SK-N-SH (cell line): ENCODE data around the gene THSD4. TPM values are rescaled to one million over a fixed set of nuclear protein-coding genes. Genes with fewer than 3 reads are reported as not detected.

ENCODE experiments used
- CTCF ChIA-PET: fragments of 300-600, 350-600 bp; formaldehyde crosslinking; extraction: SDS; loops from one replicate; lab custom pipeline; 2021; lab: Yijun Ruan, JAX
- POLR2A ChIA-PET: fragments of 350-600 bp; sonication (Branson Sonifier 250); formaldehyde crosslinking; extraction: SDS; loops from one replicate; lab custom pipeline; 2020; ENCODE audit warnings: antibody characterized with exemption, inconsistent platforms; lab: Yijun Ruan, JAX
- DNase-seq: peaks from one replicate; pipeline ENCODE4 v3.0.0; 2012
- H2AFZ ChIP-seq: fragments of 200-600 bp; sonication (generic); 2 replicates; pipeline ENCODE4 v1.8.1; 2016; ENCODE audit warnings: antibody characterized with exemption, mild to moderate bottlenecking, low read depth
- H3F3A ChIP-seq: fragments of 200-600 bp; sonication (generic); replicated peaks from 2 replicates; pipeline ENCODE3; 2016; ENCODE audit warnings: antibody characterized with exemption, mild to moderate bottlenecking; ENCODE audit not compliant: insufficient read depth
- H3K27ac ChIP-seq, 2 experiments: fragments of 200-500 bp in 1 of 2; fragments of 200-600 bp in 1 of 2; sonication (Bioruptor generic) in 1 of 2; sonication (generic), shearing (Covaris generic) in 1 of 2; 2 replicates each; pipeline versions ENCODE4 v1.5.1 to v1.6.1; 2014 to 2016; ENCODE audit warnings: low read depth in 2 of 2, inconsistent platforms in 1 of 2, low read length in 1 of 2, mild to moderate bottlenecking in 1 of 2, mixed read lengths in 1 of 2
- H3K27me3 ChIP-seq: fragments of 200-600 bp; sonication (generic), shearing (Covaris generic); 2 replicates; pipeline ENCODE4 v1.6.1; 2016; ENCODE audit warnings: mixed run types; ENCODE audit not compliant: insufficient read depth
- H3K36me3 ChIP-seq, 2 experiments: fragments of 200-500 bp in 1 of 2; fragments of 200-600 bp in 1 of 2; sonication (Bioruptor generic) in 1 of 2; sonication (generic) in 1 of 2; replicated peaks in 1 of 2; 2 replicates each; pipeline versions ENCODE3 to v1.5.1; 2014 to 2016; ENCODE audit warnings: low read length in 1 of 2, mild to moderate bottlenecking in 1 of 2; ENCODE audit not compliant: insufficient read depth in 2 of 2, control insufficient read depth in 1 of 2
- H3K4me1 ChIP-seq, 2 experiments: fragments of 200-500 bp in 1 of 2; fragments of 200-600 bp in 1 of 2; sonication (Bioruptor generic) in 1 of 2; sonication (generic), shearing (Covaris generic) in 1 of 2; 2 replicates each; pipeline versions ENCODE4 v1.5.1 to v1.6.1; 2014 to 2016; ENCODE audit warnings: low read depth in 1 of 2, low read length in 1 of 2, mixed run types in 1 of 2; ENCODE audit not compliant: insufficient read depth in 2 of 2, control insufficient read depth in 1 of 2
- H3K4me2 ChIP-seq: fragments of 200-600 bp; sonication (generic), shearing (Covaris generic); 2 replicates; pipeline ENCODE4 v1.6.1; 2017; ENCODE audit warnings: mixed run types
- H3K4me3 ChIP-seq, 2 experiments: fragments of 200-500 bp in 1 of 2; fragments of 200-600 bp in 1 of 2; sonication (Bioruptor generic) in 1 of 2; sonication (generic), shearing (Covaris generic) in 1 of 2; 2 replicates each; pipeline versions ENCODE4 v1.5.1 to v1.8.1; 2014 to 2016; ENCODE audit warnings: low read depth in 2 of 2, inconsistent platforms in 1 of 2, low read length in 1 of 2, mild to moderate bottlenecking in 1 of 2, mixed read lengths in 1 of 2, moderate library complexity in 1 of 2
- H3K79me2 ChIP-seq: fragments of 200-600 bp; sonication (generic); 2 replicates; pipeline ENCODE4 v1.8.1; 2017; ENCODE audit warnings: mild to moderate bottlenecking; ENCODE audit not compliant: insufficient read depth
- H3K9ac ChIP-seq: fragments of 200-600 bp; sonication (generic); 2 replicates; pipeline ENCODE4 v1.6.1; 2017; ENCODE audit warnings: mixed run types
- H3K9me2 ChIP-seq: fragments of 200-600 bp; sonication (generic); 2 replicates; pipeline ENCODE4 v1.6.1; 2017; ENCODE audit warnings: mixed run types
- H3K9me3 ChIP-seq: fragments of 200-600 bp; sonication (generic); 2 replicates; pipeline ENCODE4 v1.6.1; 2017; ENCODE audit warnings: mixed run types, mild to moderate bottlenecking, moderate library complexity
- H4K20me1 ChIP-seq: fragments of 200-600 bp; sonication (generic); 2 replicates; pipeline ENCODE4 v1.6.1; 2017; ENCODE audit warnings: mild to moderate bottlenecking, mixed run types; ENCODE audit not compliant: insufficient read depth
- EZH2phosphoT487 ChIP-seq: fragments of 200-600 bp; sonication (generic); IDR thresholded peaks from 2 replicates; pipeline ENCODE4 v1.6.1; 2017; ENCODE audit warnings: low read depth, mixed run types, mild to moderate bottlenecking, antibody characterized with exemption, moderate library complexity, borderline replicate concordance
- FOSL2 ChIP-seq: IDR thresholded peaks from 2 replicates; pipeline ENCODE4 v1.4.0; 2012; ENCODE audit warnings: low read depth, mild to moderate bottlenecking, moderate library complexity, borderline replicate concordance
- FOXJ3 ChIP-seq: sonication (generic); formaldehyde crosslinking; IDR thresholded peaks from 2 replicates; pipeline ENCODE4 v1.5.1; 2020; ENCODE audit warnings: mild to moderate bottlenecking, missing genetic modification reagents
- FOXM1 ChIP-seq: IDR thresholded peaks from 2 replicates; pipeline ENCODE4 v1.4.0; 2012; ENCODE audit warnings: low read depth, mild to moderate bottlenecking
- GATA2 ChIP-seq: sonication (generic); formaldehyde crosslinking; IDR thresholded peaks from 2 replicates; pipeline ENCODE4 v1.5.0; 2020; ENCODE audit warnings: mild to moderate bottlenecking, missing genetic modification reagents
- IRF3 ChIP-seq: fragments of 150-350 bp; IDR thresholded peaks from 2 replicates; pipeline ENCODE4 v1.6.1; 2016; ENCODE audit warnings: mild to moderate bottlenecking, low read depth, low read length
- JUND ChIP-seq: IDR thresholded peaks from 2 replicates; pipeline ENCODE4 v1.4.0; 2012
- NRF1 ChIP-seq: IDR thresholded peaks from 2 replicates; pipeline ENCODE4 v1.6.1; 2012; ENCODE audit warnings: low read depth, mild to moderate bottlenecking, low read length
- PBX3 ChIP-seq: IDR thresholded peaks from 2 replicates; pipeline ENCODE4; 2012
- POLR2AphosphoS5 ChIP-seq: IDR thresholded peaks from 2 replicates; pipeline ENCODE4 v1.6.1; 2012; ENCODE audit warnings: low read depth, low read length
- RAD21 ChIP-seq: IDR thresholded peaks from 2 replicates; pipeline ENCODE4 v1.6.1; 2012; ENCODE audit warnings: mild to moderate bottlenecking, low read length
- RCOR1 ChIP-seq: fragments of 150-350 bp; IDR thresholded peaks from 2 replicates; pipeline ENCODE4 v1.6.1; 2017; ENCODE audit warnings: antibody characterized with exemption, low read length
- RFX5 ChIP-seq: IDR thresholded peaks from 2 replicates; pipeline ENCODE4 v1.6.1; 2012; ENCODE audit warnings: mild to moderate bottlenecking, improper control_type of control experiment, low read length
- SIN3A ChIP-seq: IDR thresholded peaks from 2 replicates; pipeline ENCODE4 v1.6.1; 2012; ENCODE audit warnings: low read depth, mild to moderate bottlenecking, low read length, moderate library complexity, borderline replicate concordance
- TEAD4 ChIP-seq: IDR thresholded peaks from 2 replicates; pipeline ENCODE4 v1.4.0; 2012; ENCODE audit warnings: mild to moderate bottlenecking, borderline replicate concordance; ENCODE audit not compliant: insufficient read depth
- USF1 ChIP-seq: IDR thresholded peaks from 2 replicates; pipeline ENCODE4 v1.4.0; 2012; ENCODE audit warnings: low read depth, borderline replicate concordance
- USF2 ChIP-seq: fragments of 150-350 bp; IDR thresholded peaks from 2 replicates; pipeline ENCODE4 v1.6.1; 2017; ENCODE audit warnings: antibody characterized with exemption, low read length, low read depth, borderline replicate concordance
- YY1 ChIP-seq: IDR thresholded peaks from 2 replicates; pipeline ENCODE4 v1.4.0; 2012; ENCODE audit warnings: low read depth, mild to moderate bottlenecking
- ZBTB33 ChIP-seq: IDR thresholded peaks from 2 replicates; pipeline ENCODE4 v1.4.0; 2012; ENCODE audit warnings: low read depth, borderline replicate concordance
- WGBS: methylation state at CpG from one replicate; pipeline ENCODE4 v1.1.6; 2017; ENCODE audit warnings: low lambda C conversion rate; 5-methylcytosine and 5-hydroxymethylcytosine counted together
- polyA plus RNA-seq, 3 experiments: library from polyadenylated mRNA; depleted of rRNA; stranded (reverse); fragments of >200 nt; gene quantifications; 2 replicates each; pipeline ENCODE4 v1.2.3, GENCODE V29; 2012
- TF ChIP-seq, protein P1 (sequence below): fragments of 200-600 bp; sonication (generic); IDR thresholded peaks from 2 replicates; pipeline ENCODE4 v1.6.1; 2017; ENCODE audit warnings: antibody characterized with exemption, mild to moderate bottlenecking, moderate library complexity

THSD4 gene
- polyA plus RNA-seq, 1 of the 3 experiments (the other 2 are of a cell fraction): 79.1 TPM

DNA sequence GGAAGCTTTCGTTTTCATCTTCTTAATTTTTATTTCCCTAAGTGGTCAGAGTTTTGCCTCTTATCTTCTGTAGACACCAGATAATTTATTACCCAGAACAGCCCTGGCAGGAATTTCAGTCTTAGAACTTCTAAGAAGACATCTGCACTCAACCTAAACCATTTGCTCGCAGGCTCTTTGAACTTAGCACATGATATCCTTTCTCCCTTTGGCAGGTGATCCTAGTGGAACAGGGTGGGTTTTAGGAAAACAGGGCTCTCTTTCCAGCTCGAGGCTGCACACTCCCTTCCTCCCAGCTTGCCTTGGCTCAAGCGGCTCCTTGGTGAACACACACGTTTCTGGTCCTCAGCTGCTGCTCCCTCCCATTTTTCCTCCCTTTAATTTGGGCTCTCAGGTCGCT is 116.5 kb downstream of the THSD4 start:
- peaks cover 8 to 12% of the 10 kb centered on the region in 2 experiments for H3K4me1 ChIP-seq
- peaks cover 0 to 7% of the 10 kb centered on the region in 2 experiments for H3K36me3 ChIP-seq
- H3K9me3 ChIP-seq: no peaks in the 10 kb centered on the region
- no peak for TF ChIP-seq GATA2
- TF ChIP-seq JUND: no peak
- no peaks in the 10 kb centered on the region for H3K9me2 ChIP-seq
- peaks cover 2% of the 10 kb centered on the region for H3F3A ChIP-seq
- no peaks in the 10 kb centered on the region for H3K27me3 ChIP-seq
- no peak overlapping the region for H3K9ac ChIP-seq
- H3K4me2 ChIP-seq: no peak overlapping the region
- no peaks in the 10 kb centered on the region for H4K20me1 ChIP-seq
- ChIA-PET CTCF (interaction anchor here (1.2 kb wide), 1 partner anchor 24 kb away, joined by 3 read pairs; no protein-coding TSS in a partner anchor), POLR2A (no interaction called here)
- H3K27ac ChIP-seq: no peak overlapping the region
- WGBS: 92% methylated on average over 6 of the region's 6 CpGs
- no peak for DNase-seq
- no peaks in the 10 kb centered on the region for H3K79me2 ChIP-seq
- H2AFZ ChIP-seq: no peak overlapping the region
- H3K4me3 ChIP-seq: no peak overlapping the region

- ChIA-PET CTCF (no interaction called here), POLR2A (no interaction called here)
- no peaks in the 10 kb centered on the region for H3K79me2 ChIP-seq
- no peaks in the 10 kb centered on the region for H3K27me3 ChIP-seq
- no peaks in the 10 kb centered on the region for H3K9me3 ChIP-seq
- H4K20me1 ChIP-seq: no peaks in the 10 kb centered on the region
- H3K9ac ChIP-seq: no peak overlapping the region
- H3K27ac ChIP-seq: no peak overlapping the region
- H3K9me2 ChIP-seq: no peaks in the 10 kb centered on the region
- 92% methylated on average over 5 of the region's 5 CpGs for WGBS
- no peak overlapping the region for H2AFZ ChIP-seq
- H3K4me3 ChIP-seq: no peak overlapping the region
- peaks cover 12 to 15% of the 10 kb centered on the region in 2 experiments for H3K4me1 ChIP-seq
- DNase-seq: no peak
- no peak for TF ChIP-seq FOXM1
- TF ChIP-seq TEAD4: no peak
- TF ChIP-seq, protein P1, sequence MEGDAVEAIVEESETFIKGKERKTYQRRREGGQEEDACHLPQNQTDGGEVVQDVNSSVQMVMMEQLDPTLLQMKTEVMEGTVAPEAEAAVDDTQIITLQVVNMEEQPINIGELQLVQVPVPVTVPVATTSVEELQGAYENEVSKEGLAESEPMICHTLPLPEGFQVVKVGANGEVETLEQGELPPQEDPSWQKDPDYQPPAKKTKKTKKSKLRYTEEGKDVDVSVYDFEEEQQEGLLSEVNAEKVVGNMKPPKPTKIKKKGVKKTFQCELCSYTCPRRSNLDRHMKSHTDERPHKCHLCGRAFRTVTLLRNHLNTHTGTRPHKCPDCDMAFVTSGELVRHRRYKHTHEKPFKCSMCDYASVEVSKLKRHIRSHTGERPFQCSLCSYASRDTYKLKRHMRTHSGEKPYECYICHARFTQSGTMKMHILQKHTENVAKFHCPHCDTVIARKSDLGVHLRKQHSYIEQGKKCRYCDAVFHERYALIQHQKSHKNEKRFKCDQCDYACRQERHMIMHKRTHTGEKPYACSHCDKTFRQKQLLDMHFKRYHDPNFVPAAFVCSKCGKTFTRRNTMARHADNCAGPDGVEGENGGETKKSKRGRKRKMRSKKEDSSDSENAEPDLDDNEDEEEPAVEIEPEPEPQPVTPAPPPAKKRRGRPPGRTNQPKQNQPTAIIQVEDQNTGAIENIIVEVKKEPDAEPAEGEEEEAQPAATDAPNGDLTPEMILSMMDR: no peak
- TF ChIP-seq NRF1: no peak
- TF ChIP-seq USF1: no peak
- TF ChIP-seq ZBTB33: no peak
- TF ChIP-seq PBX3: no peak
- TF ChIP-seq FOSL2: no peak
- TF ChIP-seq IRF3: no peak
- no peak for TF ChIP-seq YY1
- TF ChIP-seq FOXJ3 (CRISPR knock-in tag): no peak
- TF ChIP-seq SIN3A: no peak
- no peak for TF ChIP-seq USF2
- no peak for TF ChIP-seq RFX5
- TF ChIP-seq RCOR1: no peak
- no peak for TF ChIP-seq RAD21
- no peak for TF ChIP-seq EZH2phosphoT487
- TF ChIP-seq GATA2: no peak
- no peak for TF ChIP-seq POLR2AphosphoS5
- H3K4me2 ChIP-seq: no peak overlapping the region
- H3F3A ChIP-seq: no peaks in the 10 kb centered on the region
- peaks cover 0 to 7% of the 10 kb centered on the region in 2 experiments for H3K36me3 ChIP-seq
These were observed 117.1 kb downstream of the THSD4 start for GRCh38 chr15:71232411-71232810.
